K562 (cell line): Measurements from ENCODE around the gene ASZ1.

Experiments used
- CEBPG ChIP-seq, 3 experiments: fragments of 200-800 bp in 1 of 3; sonication (Bioruptor generic) in 1 of 3; sonication (generic) in 1 of 3; formaldehyde crosslinking in 1 of 3; IDR thresholded peaks in 2 of 3; conservative IDR thresholded peaks in 1 of 3; 2 replicates each; pipeline versions ENCODE4 v1.6.1 to v1.8.0; 2016 to 2022; ENCODE audit warnings: missing compliant biosample characterization in 2 of 3, missing genetic modification characterization in 2 of 3, mild to moderate bottlenecking in 1 of 3, missing genetic modification reagents in 1 of 3
- CHD4 ChIP-seq: fragments of 200-600 bp; sonication (generic); IDR thresholded peaks from 3 replicates; pipeline ENCODE4 v1.6.1; 2012; ENCODE audit warnings: low read depth, mild to moderate bottlenecking, mixed read lengths, low read length, inconsistent platforms; ENCODE audit not compliant: insufficient read depth, insufficient replicate concordance, poor library complexity, severe bottlenecking
- EP300 ChIP-seq: IDR thresholded peaks from 2 replicates; pipeline ENCODE4 v1.6.1; 2012; ENCODE audit warnings: low read length, improper control_type of control experiment
- HDAC2 ChIP-seq: fragments of 450-650 bp; IDR thresholded peaks from 2 replicates; pipeline ENCODE4 v1.6.1; 2016; ENCODE audit warnings: mild to moderate bottlenecking
- IRF2 ChIP-seq: sonication (generic); formaldehyde crosslinking; IDR thresholded peaks from 2 replicates; pipeline ENCODE4 v1.8.1; 2022; ENCODE audit warnings: mild to moderate bottlenecking, missing genetic modification reagents
- MXI1 ChIP-seq: IDR thresholded peaks from 2 replicates; pipeline ENCODE4 v1.6.1; 2011; ENCODE audit warnings: low read depth, mild to moderate bottlenecking, improper control_type of control experiment, low read length
- NFRKB ChIP-seq: fragments of 450-650 bp; IDR thresholded peaks from 2 replicates; pipeline ENCODE4 v1.6.1; 2016; ENCODE audit warnings: low read depth
- POU5F1 ChIP-seq: fragments of 150-350 bp; IDR thresholded peaks from 2 replicates; pipeline ENCODE4 v1.6.1; 2014; ENCODE audit warnings: borderline replicate concordance, low read length, low read depth, mild to moderate bottlenecking; ENCODE audit not compliant: partially characterized antibody
- SIX5 ChIP-seq, 2 experiments: IDR thresholded peaks; 2 replicates each; pipeline ENCODE4 v1.6.1; 2011; ENCODE audit warnings: low read length in 2 of 2, borderline replicate concordance in 1 of 2, low read depth in 1 of 2, mild to moderate bottlenecking in 1 of 2, moderate library complexity in 1 of 2; ENCODE audit not compliant: insufficient read depth in 1 of 2
- THRB ChIP-seq: fragments of 450-650 bp; formaldehyde crosslinking; conservative IDR thresholded peaks from 2 replicates; pipeline ENCODE4 v1.4.0; 2022; ENCODE audit warnings: mild to moderate bottlenecking, missing genetic modification characterization
- YY1 ChIP-seq, 3 experiments: IDR thresholded peaks; 2 replicates each; pipeline ENCODE4 v1.6.1; 2011; ENCODE audit warnings: low read length in 2 of 3, mild to moderate bottlenecking in 2 of 3, moderate library complexity in 2 of 3, borderline replicate concordance in 1 of 3, control low read depth in 1 of 3, low read depth in 1 of 3; ENCODE audit not compliant: insufficient read depth in 3 of 3, insufficient replicate concordance in 2 of 3, control insufficient read depth in 1 of 3, insufficient read length in 1 of 3; ENCODE audit errors: extremely low read depth in 1 of 3
- ZNF311 ChIP-seq: fragments of 250-450 bp; sonication (Bioruptor Pico); IDR thresholded peaks from 2 replicates; pipeline ENCODE4 v1.4.0; 2020; ENCODE audit warnings: mild to moderate bottlenecking, moderate library complexity
- ZNF785 ChIP-seq: fragments of 250-450 bp; sonication (Bioruptor Pico); IDR thresholded peaks from 2 replicates; pipeline ENCODE4 v1.4.0; 2020; ENCODE audit warnings: mild to moderate bottlenecking
- TF ChIP-seq, protein P1 (sequence below): sonication (generic); formaldehyde crosslinking; IDR thresholded peaks from 2 replicates; pipeline ENCODE4 v1.8.1; 2022; ENCODE audit warnings: missing genetic modification reagents

DNA sequence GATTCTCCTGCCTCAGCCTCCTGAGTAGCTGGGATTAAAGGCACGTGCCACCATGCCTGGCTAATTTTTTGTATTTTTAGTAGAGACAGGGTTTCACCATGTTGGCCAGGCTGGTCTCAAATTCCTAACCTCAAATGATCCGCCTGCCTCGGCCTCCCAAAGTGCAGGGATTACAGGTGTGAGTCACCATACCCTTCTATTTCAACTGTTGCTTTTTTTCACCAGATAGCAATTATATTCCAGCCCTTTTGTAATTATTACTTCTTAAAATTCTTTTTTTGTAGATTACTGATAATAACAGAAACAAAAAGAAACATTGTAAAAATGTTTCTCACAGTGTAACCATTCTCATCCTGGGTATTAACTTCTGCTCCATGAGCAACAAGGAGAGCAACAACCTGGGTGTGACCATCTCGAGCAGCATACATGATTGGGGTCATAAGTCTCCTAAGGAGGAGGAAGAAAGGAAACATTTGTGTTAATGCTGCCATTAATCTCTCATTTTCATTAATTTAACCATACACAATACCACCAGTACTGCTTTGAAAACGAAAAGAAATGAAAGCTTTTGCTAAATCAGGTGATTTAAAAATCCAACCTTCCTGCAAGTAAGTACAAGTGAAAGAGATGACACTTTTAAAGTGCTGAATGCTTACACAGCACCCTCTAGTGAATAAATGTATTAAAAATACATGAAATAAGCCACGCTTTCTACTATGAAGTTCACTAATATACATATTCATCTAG is 41.8 kb downstream of the ASZ1 start:
- TF ChIP-seq, protein P1, sequence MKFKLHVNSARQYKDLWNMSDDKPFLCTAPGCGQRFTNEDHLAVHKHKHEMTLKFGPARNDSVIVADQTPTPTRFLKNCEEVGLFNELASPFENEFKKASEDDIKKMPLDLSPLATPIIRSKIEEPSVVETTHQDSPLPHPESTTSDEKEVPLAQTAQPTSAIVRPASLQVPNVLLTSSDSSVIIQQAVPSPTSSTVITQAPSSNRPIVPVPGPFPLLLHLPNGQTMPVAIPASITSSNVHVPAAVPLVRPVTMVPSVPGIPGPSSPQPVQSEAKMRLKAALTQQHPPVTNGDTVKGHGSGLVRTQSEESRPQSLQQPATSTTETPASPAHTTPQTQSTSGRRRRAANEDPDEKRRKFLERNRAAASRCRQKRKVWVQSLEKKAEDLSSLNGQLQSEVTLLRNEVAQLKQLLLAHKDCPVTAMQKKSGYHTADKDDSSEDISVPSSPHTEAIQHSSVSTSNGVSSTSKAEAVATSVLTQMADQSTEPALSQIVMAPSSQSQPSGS (CRISPR knock-in tag) = no peak
- TF ChIP-seq HDAC2 (no peak), THRB (no peak), EP300 (no peak), POU5F1 (no peak), MXI1 (no peak), CEBPG (CRISPR knock-in tag; IDR thresholded peaks at IDR 0.05) (no peak), CEBPG (tag; conservative IDR thresholded peaks at IDR 0.05 in 1 of 2, IDR thresholded peaks at IDR 0.05 in 1 of 2) (no peak), ZNF311 (no peak), SIX5 (IDR thresholded peaks at IDR 0.05; ENCODE audit: borderline replicate concordance in 1 of 2, insufficient read depth in 1 of 2, low read depth in 1 of 2, low read length in 2 of 2) (no peak), YY1 (IDR thresholded peaks at IDR 0.05; ENCODE audit: borderline replicate concordance in 1 of 3, control insufficient read depth in 1 of 3, extremely low read depth in 1 of 3, insufficient read depth in 3 of 3, insufficient read length in 1 of 3, insufficient replicate concordance in 2 of 3, low read depth in 1 of 3, low read length in 2 of 3) (no peak), IRF2 (CRISPR knock-in tag) (no peak), ZNF785 (no peak), NFRKB (no peak), CHD4 (no peak)
